KMS-11 (cell line): Measurements from ENCODE around the gene TRIM51.
"Not testable (repeated sequence)": the region's sequence is repeated elsewhere in the genome, so short reads cannot be mapped to it uniquely, and the experiment has no call there.

Source experiments
- H2AFZ ChIP-seq: fragments of 200-600 bp; sonication (generic); 2 replicates; pipeline ENCODE4 v1.6.1; 2016; ENCODE audit warnings: antibody characterized with exemption, mixed run types, low read depth
- H3K27ac ChIP-seq: fragments of 200-600 bp; sonication (generic); 2 replicates; pipeline ENCODE4 v1.6.1; 2016; ENCODE audit warnings: mild to moderate bottlenecking, mixed run types
- H3K27me3 ChIP-seq: fragments of 200-600 bp; sonication (generic); 2 replicates; pipeline ENCODE4 v1.6.1; 2017; ENCODE audit warnings: mild to moderate bottlenecking, low read depth, mixed run types, moderate library complexity; ENCODE audit not compliant: insufficient read depth
- H3K36me3 ChIP-seq: fragments of 200-600 bp; sonication (generic); 2 replicates; pipeline ENCODE4 v1.6.1; 2017; ENCODE audit warnings: mild to moderate bottlenecking, mixed run types; ENCODE audit not compliant: insufficient read depth
- H3K4me1 ChIP-seq: fragments of 200-600 bp; sonication (generic); 2 replicates; pipeline ENCODE4 v1.6.1; 2016; ENCODE audit warnings: mild to moderate bottlenecking, low read depth, mixed run types; ENCODE audit not compliant: poor library complexity, severe bottlenecking
- H3K4me2 ChIP-seq: fragments of 200-600 bp; sonication (generic); 2 replicates; pipeline ENCODE4 v1.7.0; 2016; ENCODE audit warnings: mild to moderate bottlenecking, mixed run types
- H3K4me3 ChIP-seq: fragments of 200-600 bp; sonication (generic); IDR thresholded peaks from 2 replicates; pipeline ENCODE4 v1.6.1; 2017; ENCODE audit warnings: low read depth, low read length, mixed read lengths; ENCODE audit not compliant: insufficient read depth
- H3K79me2 ChIP-seq: fragments of 200-600 bp; sonication (generic); 2 replicates; pipeline ENCODE4 v1.6.1; 2016; ENCODE audit warnings: low read depth, mixed run types; ENCODE audit not compliant: insufficient read depth
- H3K9ac ChIP-seq: fragments of 200-600 bp; sonication (generic); 2 replicates; pipeline ENCODE4 v1.6.1; 2016; ENCODE audit warnings: mild to moderate bottlenecking, mixed run types
- H4K20me1 ChIP-seq: fragments of 200-600 bp; sonication (generic); 2 replicates; pipeline ENCODE4 v1.6.1; 2016; ENCODE audit warnings: mild to moderate bottlenecking, mixed run types; ENCODE audit not compliant: insufficient read depth
- CTCF ChIP-seq: fragments of 200-600 bp; sonication (generic); conservative IDR thresholded peaks from 2 replicates; pipeline ENCODE4 v1.6.1; 2017; ENCODE audit warnings: low read depth, mild to moderate bottlenecking, antibody characterized with exemption, low read length, moderate library complexity, mixed read lengths

The TRIM51 gene

GRCh38 chr11:55882997-55883396 is at the start of gene TRIM51:
TRIM51 (plus strand) TSS chr11:55883297; CDS start chr11:55885429, 2,132 bp downstream.
- H3K27me3 ChIP-seq, H3K27ac ChIP-seq, H3K4me3 ChIP-seq, H3K4me1 ChIP-seq, H2AFZ ChIP-seq, H3K9ac ChIP-seq, H3K4me2 ChIP-seq, H4K20me1 ChIP-seq, H3K36me3 ChIP-seq, H3K79me2 ChIP-seq: not testable (repeated sequence)

GRCh38 chr11:55838452-55838851 is 44.6 kb upstream of the TRIM51 start, which contains the start of gene OR5D16:
OR5D16 (plus strand) TSS chr11:55838752; CDS start chr11:55838752, 0 bp downstream.
- Histone ChIP-seq H3K27me3 (no peaks in the 10 kb centered on the region), H3K79me2 (no peaks in the 10 kb centered on the region), H3K9ac (no peak within 1 kb of the TSS), H2AFZ (no peak within 1 kb of the TSS), H3K4me2 (no peak within 1 kb of the TSS), H3K36me3 (no peaks in the 10 kb centered on the region), H3K4me3 (no peak within 1 kb of the TSS), H3K4me1 (no peaks in the 10 kb centered on the region), H4K20me1 (no peaks in the 10 kb centered on the region), H3K27ac (no peak within 1 kb of the TSS)
- no peak for TF ChIP-seq CTCF

- no peak overlapping the region for H3K27ac ChIP-seq
- H3K79me2 ChIP-seq: no peaks in the 10 kb centered on the region
- H3K4me2 ChIP-seq: no peak overlapping the region
- H4K20me1 ChIP-seq: no peaks in the 10 kb centered on the region
- H3K4me3 ChIP-seq: no peak overlapping the region
- TF ChIP-seq CTCF: no peak
- H3K4me1 ChIP-seq: no peaks in the 10 kb centered on the region
- no peaks in the 10 kb centered on the region for H3K36me3 ChIP-seq
- H3K27me3 ChIP-seq: no peaks in the 10 kb centered on the region
- no peak overlapping the region for H2AFZ ChIP-seq
- H3K9ac ChIP-seq: no peak overlapping the region
Measured at GRCh38 chr11:55847453-55847852, 35.6 kb upstream of the TRIM51 start.

GRCh38 chr11:55849037-55849436 is 34.1 kb upstream of the TRIM51 start:
- H3K4me3 ChIP-seq: no peak overlapping the region
- no peaks in the 10 kb centered on the region for H3K4me1 ChIP-seq
- H3K27me3 ChIP-seq: no peaks in the 10 kb centered on the region
- no peaks in the 10 kb centered on the region for H3K36me3 ChIP-seq
- no peak overlapping the region for H3K4me2 ChIP-seq
- H3K79me2 ChIP-seq: no peaks in the 10 kb centered on the region
- no peak overlapping the region for H2AFZ ChIP-seq
- TF ChIP-seq CTCF: no peak
- H3K27ac ChIP-seq: no peak overlapping the region
- no peaks in the 10 kb centered on the region for H4K20me1 ChIP-seq
- no peak overlapping the region for H3K9ac ChIP-seq

GRCh38 chr11:55852141-55852540 is 31.0 kb upstream of the TRIM51 start:
- Histone ChIP-seq H2AFZ (no peak overlapping the region), H3K9ac (no peak overlapping the region), H3K4me1 (peaks cover 12% of the 10 kb centered on the region), H4K20me1 (no peaks in the 10 kb centered on the region), H3K79me2 (no peaks in the 10 kb centered on the region), H3K36me3 (no peaks in the 10 kb centered on the region), H3K27ac (no peak overlapping the region), H3K4me3 (no peak overlapping the region), H3K27me3 (no peaks in the 10 kb centered on the region), H3K4me2 (no peak overlapping the region)
- no peak for TF ChIP-seq CTCF
